Prostate gland (tissue), 2 donors: ENCODE data around the gene C8A. TPM values are rescaled to one million over a fixed set of nuclear protein-coding genes. Genes with fewer than 3 reads are reported as not detected.

Experiments used
- DNase-seq: peaks from one replicate; pipeline ENCODE4 v3.0.0-alpha.2; 2019; ENCODE audit warnings: low spot score
- H3K27ac ChIP-seq, 2 donors: fragments of 200-600 bp; sonication (generic); 2 replicates each; pipeline ENCODE4 v1.5.1; 2017 to 2019
- H3K27me3 ChIP-seq: fragments of 200-600 bp; sonication (generic); replicated peaks from 2 replicates; pipeline ENCODE4 v1.5.1; 2019; ENCODE audit not compliant: insufficient read depth
- H3K36me3 ChIP-seq, 2 donors: fragments of 200-600 bp; sonication (generic); 1 replicate in 1 of 2; 2 replicates in 1 of 2; pipeline versions ENCODE4 v1.5.1 to v1.8.1; 2017 to 2019
- H3K4me1 ChIP-seq: fragments of 200-600 bp; sonication (generic); replicated peaks from 2 replicates; pipeline ENCODE4 v1.5.1; 2019
- H3K4me3 ChIP-seq, 2 donors: fragments of 200-600 bp; sonication (generic); 2 replicates each; pipeline ENCODE4 v1.5.1; 2017 to 2019
- H3K9me3 ChIP-seq: fragments of 200-600 bp; sonication (generic); 2 replicates; pipeline ENCODE4 v1.5.1; 2017
- POLR2A ChIP-seq: fragments of 450-650 bp; IDR thresholded peaks from one replicate; pipeline ENCODE4 v1.6.1; 2016; ENCODE audit warnings: antibody characterized with exemption, mild to moderate bottlenecking
- POLR2AphosphoS5 ChIP-seq: sonication (generic); formaldehyde crosslinking; IDR thresholded peaks from one replicate; pipeline ENCODE4 v1.6.1; 2017; ENCODE audit warnings: antibody characterized with exemption
- WGBS: methylation state at CpG from one replicate; pipeline ENCODE4 v1.1.5; 2018; 5-methylcytosine and 5-hydroxymethylcytosine counted together
- intact Hi-C: fragments of 100-400 bp; cut with DNase I; formaldehyde crosslinking; loops from one replicate; pipeline ENCODE4 v1.14.2; 2022
- total RNA-seq, 2 donors: library from RNA; depleted of rRNA; stranded (reverse); fragments of >200 nt; gene quantifications; one replicate each; pipeline ENCODE4 v1.1.0, GENCODE V29; 2016
- TF ChIP-seq, protein P1 (sequence below), 4 experiments: fragments of 200-600 bp in 2 of 4; fragments of 450-650 bp in 2 of 4; sonication (generic) in 2 of 4; IDR thresholded peaks; 1 replicate in 3 of 4; 2 replicates in 1 of 4; pipeline ENCODE4 v1.5.1; 2016 to 2019; ENCODE audit warnings: antibody characterized with exemption in 4 of 4, mild to moderate bottlenecking in 2 of 4, moderate library complexity in 2 of 4

The C8A gene
- total RNA-seq, 2 donors from 2014 or later = not detected

DNA sequence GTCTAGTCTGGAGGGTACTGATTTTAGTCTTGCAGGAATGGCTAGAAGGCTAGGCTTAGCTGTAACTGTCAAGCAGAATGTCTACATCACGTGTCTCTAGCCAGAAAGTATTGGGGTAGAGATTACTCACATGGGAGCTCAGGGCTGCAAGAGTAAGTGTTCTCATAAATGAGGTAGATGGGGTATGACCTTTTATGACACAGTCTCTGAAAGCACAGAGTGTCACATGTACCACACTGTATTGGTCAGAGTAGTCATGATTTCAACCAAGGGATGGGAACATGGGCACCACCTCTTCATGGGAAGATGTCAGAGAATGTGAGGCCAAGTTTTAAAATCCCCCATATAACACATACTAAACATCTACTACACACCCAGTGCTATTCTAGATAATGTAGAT, 38.3 kb upstream of the C8A start:
- TF ChIP-seq POLR2A = no peak
- TF ChIP-seq POLR2AphosphoS5 = no peak
- TF ChIP-seq, protein P1, sequence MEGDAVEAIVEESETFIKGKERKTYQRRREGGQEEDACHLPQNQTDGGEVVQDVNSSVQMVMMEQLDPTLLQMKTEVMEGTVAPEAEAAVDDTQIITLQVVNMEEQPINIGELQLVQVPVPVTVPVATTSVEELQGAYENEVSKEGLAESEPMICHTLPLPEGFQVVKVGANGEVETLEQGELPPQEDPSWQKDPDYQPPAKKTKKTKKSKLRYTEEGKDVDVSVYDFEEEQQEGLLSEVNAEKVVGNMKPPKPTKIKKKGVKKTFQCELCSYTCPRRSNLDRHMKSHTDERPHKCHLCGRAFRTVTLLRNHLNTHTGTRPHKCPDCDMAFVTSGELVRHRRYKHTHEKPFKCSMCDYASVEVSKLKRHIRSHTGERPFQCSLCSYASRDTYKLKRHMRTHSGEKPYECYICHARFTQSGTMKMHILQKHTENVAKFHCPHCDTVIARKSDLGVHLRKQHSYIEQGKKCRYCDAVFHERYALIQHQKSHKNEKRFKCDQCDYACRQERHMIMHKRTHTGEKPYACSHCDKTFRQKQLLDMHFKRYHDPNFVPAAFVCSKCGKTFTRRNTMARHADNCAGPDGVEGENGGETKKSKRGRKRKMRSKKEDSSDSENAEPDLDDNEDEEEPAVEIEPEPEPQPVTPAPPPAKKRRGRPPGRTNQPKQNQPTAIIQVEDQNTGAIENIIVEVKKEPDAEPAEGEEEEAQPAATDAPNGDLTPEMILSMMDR (IDR thresholded peaks at IDR 0.05) = no peak
- DNase-seq = no peak

DNA sequence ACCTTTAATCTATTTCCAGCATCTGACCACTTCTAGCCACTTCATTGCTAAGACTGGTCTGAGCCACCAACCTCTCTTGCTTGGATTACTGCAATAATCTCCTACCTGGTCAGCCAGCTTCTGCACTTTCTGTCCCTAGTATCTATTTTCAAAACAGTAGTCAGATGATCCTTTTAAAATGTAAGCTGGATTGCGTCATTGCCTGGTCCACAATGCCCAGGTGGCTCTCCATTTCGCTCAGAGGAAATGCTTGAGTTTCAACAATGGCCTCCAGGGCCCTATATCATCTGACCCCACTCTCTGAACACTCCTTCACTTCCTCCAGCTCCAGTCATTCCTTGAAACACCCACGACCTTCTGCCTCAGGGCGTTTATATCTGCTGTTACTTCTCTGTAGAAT, 37.7 kb upstream of the C8A start:
- Histone ChIP-seq H3K9me3 (no peaks in the 10 kb centered on the region), H3K36me3 (no peaks in the 10 kb centered on the region), H3K4me3 (no peak overlapping the region), H3K27ac (no peak overlapping the region), H3K4me1 (peaks cover 14% of the 10 kb centered on the region), H3K27me3 (no peaks in the 10 kb centered on the region)
- intact Hi-C loops = loop anchor here (5.0 kb wide), 1 partner anchor 225 kb away; no protein-coding TSS in a partner anchor
- TF ChIP-seq, protein P1 (IDR thresholded peaks at IDR 0.05) = no peak
- TF ChIP-seq POLR2A (no peak), POLR2AphosphoS5 (no peak)
- no peak for DNase-seq
- 85% methylated on average over 4 of the region's 4 CpGs for WGBS

More for the DNA sequence above, 38.3 kb upstream of the C8A start:
- no peaks in the 10 kb centered on the region for H3K9me3 ChIP-seq
- intact Hi-C loops = loop anchor here (5.0 kb wide), 1 partner anchor 224 kb away; no protein-coding TSS in a partner anchor
- no peak overlapping the region for H3K27ac ChIP-seq
- H3K27me3 ChIP-seq = no peaks in the 10 kb centered on the region
- no peaks in the 10 kb centered on the region for H3K36me3 ChIP-seq
- H3K4me1 ChIP-seq = peaks cover 14% of the 10 kb centered on the region
- no peak overlapping the region for H3K4me3 ChIP-seq
- WGBS = 100% methylated on average over 1 of the region's 1 CpG

DNA sequence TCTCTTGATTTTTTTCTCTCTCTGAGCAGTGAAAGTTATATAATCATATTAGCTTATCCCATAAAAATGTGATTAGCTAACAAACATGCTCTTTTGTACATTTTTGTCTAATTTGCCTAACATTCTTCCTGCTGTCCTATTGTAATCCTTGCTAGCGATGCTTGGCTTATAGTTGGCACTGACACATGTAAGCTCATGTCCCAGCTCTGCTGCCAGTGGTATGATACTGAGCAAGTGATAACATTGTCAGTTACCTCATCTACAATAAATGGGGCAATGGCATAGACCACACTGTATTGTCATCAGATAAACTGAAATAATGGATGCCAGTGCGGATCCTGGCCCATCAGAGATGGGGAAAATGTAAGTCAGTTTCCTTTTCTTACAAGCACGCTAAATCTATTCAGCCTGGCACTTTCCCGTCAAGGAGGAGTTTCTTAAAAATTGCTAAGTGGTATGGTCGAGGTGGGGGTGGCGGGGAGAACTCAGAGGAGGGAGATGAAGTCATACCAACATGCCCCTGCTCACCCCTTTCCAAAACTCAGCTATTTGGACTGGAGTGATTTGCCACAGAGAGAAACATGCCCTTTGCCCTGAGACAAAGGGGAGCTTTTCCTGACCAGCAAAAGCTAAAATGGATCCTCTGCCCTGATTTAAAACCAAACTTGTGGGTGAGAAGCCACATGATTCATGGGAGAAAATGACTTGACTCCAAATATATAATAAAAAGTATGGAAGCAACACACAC, 36.7 kb upstream of the C8A start:
- H3K4me3 ChIP-seq = no peak overlapping the region
- DNase-seq = no peak
- H3K36me3 ChIP-seq = no peaks in the 10 kb centered on the region
- H3K9me3 ChIP-seq = no peaks in the 10 kb centered on the region
- WGBS = 81% methylated on average over 6 of the region's 6 CpGs
- H3K27ac ChIP-seq = no peak overlapping the region
- no peaks in the 10 kb centered on the region for H3K27me3 ChIP-seq
- no peak for TF ChIP-seq POLR2AphosphoS5
- TF ChIP-seq, protein P1 (IDR thresholded peaks at IDR 0.05) = no peak
- no peak for TF ChIP-seq POLR2A
- intact Hi-C loops = loop anchor here (5.0 kb wide), 1 partner anchor 226 kb away; no protein-coding TSS in a partner anchor
- peaks cover 14% of the 10 kb centered on the region for H3K4me1 ChIP-seq

DNA sequence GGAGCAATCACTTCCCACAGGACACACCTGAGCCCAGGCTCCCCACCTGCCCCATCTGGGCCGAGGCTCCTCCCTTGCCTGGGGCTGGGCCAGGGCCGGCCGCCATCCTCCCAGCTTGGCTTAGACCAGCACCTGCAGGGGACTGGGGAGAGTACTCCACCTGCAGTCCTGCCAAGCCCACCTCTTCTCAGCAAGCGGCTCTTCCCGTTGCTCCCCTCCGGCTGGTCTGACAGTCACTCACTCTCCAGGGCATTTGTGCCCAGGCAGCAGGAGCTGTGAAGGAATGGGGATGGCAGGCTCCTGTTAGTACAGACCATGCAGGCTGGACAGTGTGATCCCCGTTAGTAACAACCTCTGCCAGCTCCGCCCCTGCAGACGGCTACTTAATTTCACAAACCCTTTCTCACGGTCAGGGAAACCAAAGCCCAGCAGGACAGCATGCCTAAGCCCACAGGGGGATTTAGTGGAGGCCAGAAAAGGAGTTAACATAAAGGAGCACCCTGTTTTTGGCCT, 35.2 kb upstream of the C8A start, which contains the start of gene FYB2:
TSS of gene FYB2 (minus strand) at position 18 of the 513 bp plus-strand sequence. CDS start 114 bp downstream, outside the sequence.
- TF ChIP-seq, protein P1 (IDR thresholded peaks at IDR 0.05) = no peak
- TF ChIP-seq POLR2A (no peak), POLR2AphosphoS5 (no peak)
- Histone ChIP-seq H3K27ac (peak within 1 kb of the TSS; percentile 63 to 69), H3K9me3 (no peaks in the 10 kb centered on the region), H3K27me3 (no peaks in the 10 kb centered on the region), H3K4me3 (peak within 1 kb of the TSS; percentile 10 to 29), H3K36me3 (no peaks in the 10 kb centered on the region), H3K4me1 (peaks cover 14% of the 10 kb centered on the region)
- peak; percentile 41 for DNase-seq
- intact Hi-C loops = loop anchor here (5.0 kb wide), 1 partner anchor 227 kb away; no protein-coding TSS in a partner anchor
- WGBS = 41% methylated on average over 10 of the region's 10 CpGs
